Measurements from ENCODE around the gene RPL23.

- TF ChIP-seq POLR2AphosphoS5 (IDR thresholded peaks at IDR 0.05; ENCODE audit: borderline replicate concordance, low read depth, low read length), result no peak
- TF ChIP-seq EZH2 (IDR thresholded peaks at IDR 0.05), result no peak
Observed at GRCh38 chr17:38877130-38877851, 23.8 kb upstream of the RPL23 start.
